ENCODE data around the gene HNRNPF. TPM values are rescaled to one million over a fixed set of nuclear protein-coding genes. Genes with fewer than 3 reads are reported as not detected.
"Not testable (repeated sequence)": the region's sequence is repeated elsewhere in the genome, so short reads cannot be mapped to it uniquely, and the experiment has no call there.

HNRNPF gene
- polyA plus RNA-seq (2013), result 123 and 124 TPM in 2 replicates

GRCh38 chr10:43408710-43409384 is at the start of gene HNRNPF:
Gene HNRNPF, minus strand, starts transcription at chr10:43409186. Its CDS starts 21,302 bp downstream, at chr10:43387884.
- peak within 1 kb of the TSS; percentile 61 for H2BK12ac ChIP-seq (ENCODE audit: low read length)
- peaks cover 2 to 4% of the 10 kb centered on the region in 2 experiments for H3K36me3 ChIP-seq (ENCODE audit: control insufficient read depth in 1 of 2, insufficient read depth in 2 of 2, low read length in 2 of 2)
- H3K79me2 ChIP-seq (ENCODE audit: control insufficient read depth, insufficient read depth, low read length, poor library complexity), result peaks cover 29% of the 10 kb centered on the region
- H2BK120ac ChIP-seq (ENCODE audit: insufficient read depth, low read length, poor library complexity), result peak within 1 kb of the TSS; percentile 97
- H3K27me3 ChIP-seq (ENCODE audit: insufficient read depth, low read length), result no peaks in the 10 kb centered on the region
- peak within 1 kb of the TSS; percentile 91 for H3K14ac ChIP-seq (ENCODE audit: low read length)
- peak within 1 kb of the TSS; percentile 91 for H2AK5ac ChIP-seq (ENCODE audit: low read length)
- no CpG with 5 or more reads among the region's 68 CpGs for WGBS (ENCODE audit: extremely low coverage, insufficient coverage, insufficient read length)
- peaks cover 12 to 13% of the 10 kb centered on the region in 2 experiments for H3K4me1 ChIP-seq (ENCODE audit: control insufficient read depth in 1 of 2, insufficient read depth in 2 of 2, low read length in 2 of 2)
- peak within 1 kb of the TSS; percentile 84 for H2BK5ac ChIP-seq (ENCODE audit: low read depth, low read length, poor library complexity)
- H4K12ac ChIP-seq (ENCODE audit: low read depth, low read length), result peak within 1 kb of the TSS; percentile 91
- H3K9me3 ChIP-seq (ENCODE audit: insufficient read depth, low read depth, low read length), result no peaks in the 10 kb centered on the region
- H3K79me1 ChIP-seq (ENCODE audit: low read length), result peaks cover 21% of the 10 kb centered on the region
- peak within 1 kb of the TSS; percentile 71 for H2AFZ ChIP-seq (ENCODE audit: insufficient read depth, low read length, poor library complexity)
- H3K18ac ChIP-seq (ENCODE audit: low read length), result peak within 1 kb of the TSS; percentile 86
- H3K4me3 ChIP-seq (ENCODE audit: low read depth, low read length), result peak within 1 kb of the TSS; percentile 79
- peak within 1 kb of the TSS; percentile 95 for H4K8ac ChIP-seq (ENCODE audit: low read depth, low read length)
- peak within 1 kb of the TSS; percentile 95 for H3K4ac ChIP-seq (ENCODE audit: low read depth, low read length)
- H4K91ac ChIP-seq (ENCODE audit: low read depth, low read length), result peak within 1 kb of the TSS; percentile 91
- DNase-seq, result peak; percentile 98
- H3K23ac ChIP-seq (ENCODE audit: low read length), result no peak within 1 kb of the TSS
- peak within 1 kb of the TSS; percentile 78 for H3K4me2 ChIP-seq (ENCODE audit: low read length)
- peak within 1 kb of the TSS; percentile 95 for H3K27ac ChIP-seq (ENCODE audit: low read depth, low read length)
- peak within 1 kb of the TSS; percentile 82 for H3K9ac ChIP-seq (ENCODE audit: low read length)

GRCh38 chr10:43458227-43458626 is 49.2 kb upstream of the HNRNPF start:
- Histone ChIP-seq H3K9me3 (ENCODE audit: insufficient read depth, low read depth, low read length) (no peaks in the 10 kb centered on the region), H4K91ac (ENCODE audit: low read depth, low read length) (no peak overlapping the region), H2BK120ac (ENCODE audit: insufficient read depth, low read length, poor library complexity) (no peak overlapping the region), H3K9ac (ENCODE audit: low read length) (no peak overlapping the region), H3K4ac (ENCODE audit: low read depth, low read length) (no peak overlapping the region), H3K23ac (ENCODE audit: low read length) (no peak overlapping the region), H3K14ac (ENCODE audit: low read length) (no peak overlapping the region), H3K79me2 (ENCODE audit: control insufficient read depth, insufficient read depth, low read length, poor library complexity) (peaks cover 3% of the 10 kb centered on the region), H3K4me2 (ENCODE audit: low read length) (no peak overlapping the region), H4K12ac (ENCODE audit: low read depth, low read length) (no peak overlapping the region), H3K36me3 (ENCODE audit: control insufficient read depth in 1 of 2, insufficient read depth in 2 of 2, low read length in 2 of 2) (no peaks in the 10 kb centered on the region), H2AFZ (ENCODE audit: insufficient read depth, low read length, poor library complexity) (no peak overlapping the region), H2BK12ac (ENCODE audit: low read length) (no peak overlapping the region), H3K4me1 (ENCODE audit: control insufficient read depth in 1 of 2, insufficient read depth in 2 of 2, low read length in 2 of 2) (peaks cover 5 to 7% of the 10 kb centered on the region in 2 experiments), H3K27me3 (ENCODE audit: insufficient read depth, low read length) (no peaks in the 10 kb centered on the region), H3K18ac (ENCODE audit: low read length) (no peak overlapping the region), H3K27ac (ENCODE audit: low read depth, low read length) (no peak overlapping the region), H4K8ac (ENCODE audit: low read depth, low read length) (no peak overlapping the region), H2BK5ac (ENCODE audit: low read depth, low read length, poor library complexity) (no peak overlapping the region), H3K4me3 (ENCODE audit: low read depth, low read length) (no peak overlapping the region), H2AK5ac (ENCODE audit: low read length) (no peak overlapping the region), H3K79me1 (ENCODE audit: low read length) (peaks cover 13% of the 10 kb centered on the region)
- no CpG with 5 or more reads among the region's 3 CpGs for WGBS (ENCODE audit: extremely low coverage, insufficient coverage, insufficient read length)
- DNase-seq, result no peak

DNA sequence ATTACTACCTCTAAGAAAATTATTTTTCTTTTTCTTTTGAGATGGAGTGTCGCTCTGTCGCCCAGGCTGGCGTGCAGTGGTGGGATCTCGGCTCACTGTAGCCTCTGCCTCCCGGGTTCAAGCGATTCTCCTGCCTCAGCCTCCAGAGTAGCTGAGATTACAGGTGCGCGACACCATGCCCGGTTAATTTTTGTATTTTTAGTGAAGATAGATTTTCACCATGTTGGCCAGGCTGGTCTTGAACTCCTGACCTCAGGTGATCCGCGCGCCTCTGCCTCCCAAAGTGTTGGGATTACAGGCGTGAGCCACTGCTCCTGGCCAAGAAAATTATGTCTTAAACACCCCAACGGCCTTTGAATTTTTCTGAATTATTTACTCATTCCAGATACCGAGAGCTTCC is 47.6 kb upstream of the HNRNPF start:
- Histone ChIP-seq H3K79me1 (ENCODE audit: low read length) (peaks cover 13% of the 10 kb centered on the region), H4K12ac (ENCODE audit: low read depth, low read length) (peak overlapping the region; percentile 98)
- not testable (repeated sequence) for H3K4me3 ChIP-seq (ENCODE audit: low read depth, low read length); H3K14ac ChIP-seq (ENCODE audit: low read length); H3K36me3 ChIP-seq (ENCODE audit: control insufficient read depth in 1 of 2, insufficient read depth in 2 of 2, low read length in 2 of 2); H3K18ac ChIP-seq (ENCODE audit: low read length); H3K4me1 ChIP-seq (ENCODE audit: control insufficient read depth in 1 of 2, insufficient read depth in 2 of 2, low read length in 2 of 2); H3K23ac ChIP-seq (ENCODE audit: low read length); H3K9ac ChIP-seq (ENCODE audit: low read length); DNase-seq; H4K8ac ChIP-seq (ENCODE audit: low read depth, low read length); H3K27ac ChIP-seq (ENCODE audit: low read depth, low read length); H4K91ac ChIP-seq (ENCODE audit: low read depth, low read length); H3K9me3 ChIP-seq (ENCODE audit: insufficient read depth, low read depth, low read length); H3K79me2 ChIP-seq (ENCODE audit: control insufficient read depth, insufficient read depth, low read length, poor library complexity); H3K4ac ChIP-seq (ENCODE audit: low read depth, low read length); H3K4me2 ChIP-seq (ENCODE audit: low read length); H2BK120ac ChIP-seq (ENCODE audit: insufficient read depth, low read length, poor library complexity); H2AFZ ChIP-seq (ENCODE audit: insufficient read depth, low read length, poor library complexity); H2BK5ac ChIP-seq (ENCODE audit: low read depth, low read length, poor library complexity); H2AK5ac ChIP-seq (ENCODE audit: low read length); H2BK12ac ChIP-seq (ENCODE audit: low read length); H3K27me3 ChIP-seq (ENCODE audit: insufficient read depth, low read length)
- no CpG with 5 or more reads among the region's 15 CpGs for WGBS (ENCODE audit: extremely low coverage, insufficient coverage, insufficient read length)

DNA sequence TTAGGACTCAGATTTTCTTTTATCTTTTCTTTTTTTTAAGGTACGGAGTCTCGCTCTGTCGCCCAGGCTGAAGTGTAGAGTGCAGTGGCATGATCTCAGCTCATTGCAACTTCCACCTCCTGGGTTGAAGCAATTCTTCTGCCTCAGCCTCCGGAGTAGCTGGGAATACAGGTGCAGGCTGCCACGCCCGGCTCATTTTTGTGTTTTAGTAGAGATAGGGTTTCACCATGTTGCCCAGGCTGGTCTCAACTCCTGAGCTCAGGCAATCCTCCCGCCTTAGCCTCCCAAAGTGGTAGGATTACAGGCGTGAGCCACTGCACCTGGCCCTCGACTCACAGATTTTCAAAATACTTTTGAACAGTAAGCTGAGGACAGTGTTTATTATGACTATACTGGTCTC is 45.0 kb upstream of the HNRNPF start:
- H3K79me2 ChIP-seq (ENCODE audit: control insufficient read depth, insufficient read depth, low read length, poor library complexity); H2AK5ac ChIP-seq (ENCODE audit: low read length); H3K23ac ChIP-seq (ENCODE audit: low read length); H3K27ac ChIP-seq (ENCODE audit: low read depth, low read length); H3K27me3 ChIP-seq (ENCODE audit: insufficient read depth, low read length); H2BK5ac ChIP-seq (ENCODE audit: low read depth, low read length, poor library complexity); H3K4me2 ChIP-seq (ENCODE audit: low read length); H4K12ac ChIP-seq (ENCODE audit: low read depth, low read length); H3K4me1 ChIP-seq (ENCODE audit: control insufficient read depth in 1 of 2, insufficient read depth in 2 of 2, low read length in 2 of 2); H2AFZ ChIP-seq (ENCODE audit: insufficient read depth, low read length, poor library complexity); H3K9ac ChIP-seq (ENCODE audit: low read length); H3K18ac ChIP-seq (ENCODE audit: low read length); H4K8ac ChIP-seq (ENCODE audit: low read depth, low read length); H3K4me3 ChIP-seq (ENCODE audit: low read depth, low read length); H4K91ac ChIP-seq (ENCODE audit: low read depth, low read length); H3K14ac ChIP-seq (ENCODE audit: low read length); H3K9me3 ChIP-seq (ENCODE audit: insufficient read depth, low read depth, low read length); H2BK12ac ChIP-seq (ENCODE audit: low read length); H2BK120ac ChIP-seq (ENCODE audit: insufficient read depth, low read length, poor library complexity); H3K4ac ChIP-seq (ENCODE audit: low read depth, low read length); H3K36me3 ChIP-seq (ENCODE audit: control insufficient read depth in 1 of 2, insufficient read depth in 2 of 2, low read length in 2 of 2): not testable (repeated sequence)
- WGBS (ENCODE audit: extremely low coverage, insufficient coverage, insufficient read length), result no CpG with 5 or more reads among the region's 9 CpGs
- peaks cover 13% of the 10 kb centered on the region for H3K79me1 ChIP-seq (ENCODE audit: low read length)
- peak; percentile 10 to 45 for DNase-seq
